SK-N-SH (cell line): ENCODE results near the gene MACROD2. TPM values are rescaled to one million over a fixed set of nuclear protein-coding genes. Genes with fewer than 3 reads are reported as not detected.

Experiments used
- CTCF ChIA-PET: fragments of 300-600, 350-600 bp; formaldehyde crosslinking; extraction: SDS; loops from one replicate; lab custom pipeline; 2021; lab: Yijun Ruan, JAX
- POLR2A ChIA-PET: fragments of 350-600 bp; sonication (Branson Sonifier 250); formaldehyde crosslinking; extraction: SDS; loops from one replicate; lab custom pipeline; 2020; ENCODE audit warnings: antibody characterized with exemption, inconsistent platforms; lab: Yijun Ruan, JAX
- DNase-seq: peaks from one replicate; pipeline ENCODE4 v3.0.0; 2012
- H2AFZ ChIP-seq: fragments of 200-600 bp; sonication (generic); 2 replicates; pipeline ENCODE4 v1.8.1; 2016; ENCODE audit warnings: antibody characterized with exemption, mild to moderate bottlenecking, low read depth
- H3F3A ChIP-seq: fragments of 200-600 bp; sonication (generic); replicated peaks from 2 replicates; pipeline ENCODE3; 2016; ENCODE audit warnings: antibody characterized with exemption, mild to moderate bottlenecking; ENCODE audit not compliant: insufficient read depth
- H3K27ac ChIP-seq, 2 experiments: fragments of 200-500 bp in 1 of 2; fragments of 200-600 bp in 1 of 2; sonication (Bioruptor generic) in 1 of 2; sonication (generic), shearing (Covaris generic) in 1 of 2; 2 replicates each; pipeline versions ENCODE4 v1.5.1 to v1.6.1; 2014 to 2016; ENCODE audit warnings: low read depth in 2 of 2, inconsistent platforms in 1 of 2, low read length in 1 of 2, mild to moderate bottlenecking in 1 of 2, mixed read lengths in 1 of 2
- H3K27me3 ChIP-seq: fragments of 200-600 bp; sonication (generic), shearing (Covaris generic); 2 replicates; pipeline ENCODE4 v1.6.1; 2016; ENCODE audit warnings: mixed run types; ENCODE audit not compliant: insufficient read depth
- H3K36me3 ChIP-seq, 2 experiments: fragments of 200-500 bp in 1 of 2; fragments of 200-600 bp in 1 of 2; sonication (Bioruptor generic) in 1 of 2; sonication (generic) in 1 of 2; replicated peaks in 1 of 2; 2 replicates each; pipeline versions ENCODE3 to v1.5.1; 2014 to 2016; ENCODE audit warnings: low read length in 1 of 2, mild to moderate bottlenecking in 1 of 2; ENCODE audit not compliant: insufficient read depth in 2 of 2, control insufficient read depth in 1 of 2
- H3K4me1 ChIP-seq, 2 experiments: fragments of 200-500 bp in 1 of 2; fragments of 200-600 bp in 1 of 2; sonication (Bioruptor generic) in 1 of 2; sonication (generic), shearing (Covaris generic) in 1 of 2; 2 replicates each; pipeline versions ENCODE4 v1.5.1 to v1.6.1; 2014 to 2016; ENCODE audit warnings: low read depth in 1 of 2, low read length in 1 of 2, mixed run types in 1 of 2; ENCODE audit not compliant: insufficient read depth in 2 of 2, control insufficient read depth in 1 of 2
- H3K4me2 ChIP-seq: fragments of 200-600 bp; sonication (generic), shearing (Covaris generic); 2 replicates; pipeline ENCODE4 v1.6.1; 2017; ENCODE audit warnings: mixed run types
- H3K4me3 ChIP-seq, 2 experiments: fragments of 200-500 bp in 1 of 2; fragments of 200-600 bp in 1 of 2; sonication (Bioruptor generic) in 1 of 2; sonication (generic), shearing (Covaris generic) in 1 of 2; 2 replicates each; pipeline versions ENCODE4 v1.5.1 to v1.8.1; 2014 to 2016; ENCODE audit warnings: low read depth in 2 of 2, inconsistent platforms in 1 of 2, low read length in 1 of 2, mild to moderate bottlenecking in 1 of 2, mixed read lengths in 1 of 2, moderate library complexity in 1 of 2
- H3K79me2 ChIP-seq: fragments of 200-600 bp; sonication (generic); 2 replicates; pipeline ENCODE4 v1.8.1; 2017; ENCODE audit warnings: mild to moderate bottlenecking; ENCODE audit not compliant: insufficient read depth
- H3K9ac ChIP-seq: fragments of 200-600 bp; sonication (generic); 2 replicates; pipeline ENCODE4 v1.6.1; 2017; ENCODE audit warnings: mixed run types
- H3K9me2 ChIP-seq: fragments of 200-600 bp; sonication (generic); 2 replicates; pipeline ENCODE4 v1.6.1; 2017; ENCODE audit warnings: mixed run types
- H3K9me3 ChIP-seq: fragments of 200-600 bp; sonication (generic); 2 replicates; pipeline ENCODE4 v1.6.1; 2017; ENCODE audit warnings: mixed run types, mild to moderate bottlenecking, moderate library complexity
- H4K20me1 ChIP-seq: fragments of 200-600 bp; sonication (generic); 2 replicates; pipeline ENCODE4 v1.6.1; 2017; ENCODE audit warnings: mild to moderate bottlenecking, mixed run types; ENCODE audit not compliant: insufficient read depth
- CHD2 ChIP-seq: fragments of 150-350 bp; IDR thresholded peaks from 2 replicates; pipeline ENCODE4 v1.6.1; 2018; ENCODE audit warnings: low read length; ENCODE audit not compliant: partially characterized antibody
- FOSL2 ChIP-seq: IDR thresholded peaks from 2 replicates; pipeline ENCODE4 v1.4.0; 2012; ENCODE audit warnings: low read depth, mild to moderate bottlenecking, moderate library complexity, borderline replicate concordance
- FOXJ3 ChIP-seq: sonication (generic); formaldehyde crosslinking; IDR thresholded peaks from 2 replicates; pipeline ENCODE4 v1.5.1; 2020; ENCODE audit warnings: mild to moderate bottlenecking, missing genetic modification reagents
- FOXM1 ChIP-seq: IDR thresholded peaks from 2 replicates; pipeline ENCODE4 v1.4.0; 2012; ENCODE audit warnings: low read depth, mild to moderate bottlenecking
- JUND ChIP-seq: IDR thresholded peaks from 2 replicates; pipeline ENCODE4 v1.4.0; 2012
- NRF1 ChIP-seq: IDR thresholded peaks from 2 replicates; pipeline ENCODE4 v1.6.1; 2012; ENCODE audit warnings: low read depth, mild to moderate bottlenecking, low read length
- REST ChIP-seq: IDR thresholded peaks from 2 replicates; pipeline ENCODE4 v1.6.1; 2012; ENCODE audit warnings: mild to moderate bottlenecking, low read depth, low read length, moderate library complexity
- RXRA ChIP-seq: IDR thresholded peaks from 2 replicates; pipeline ENCODE4 v1.4.0; 2012; ENCODE audit warnings: low read depth, mild to moderate bottlenecking, borderline replicate concordance
- SIN3A ChIP-seq: IDR thresholded peaks from 2 replicates; pipeline ENCODE4 v1.6.1; 2012; ENCODE audit warnings: low read depth, mild to moderate bottlenecking, low read length, moderate library complexity, borderline replicate concordance
- WGBS: methylation state at CpG from one replicate; pipeline ENCODE4 v1.1.6; 2017; ENCODE audit warnings: low lambda C conversion rate; 5-methylcytosine and 5-hydroxymethylcytosine counted together
- polyA plus RNA-seq, 3 experiments: library from polyadenylated mRNA; depleted of rRNA; stranded (reverse); fragments of >200 nt; gene quantifications; 2 replicates each; pipeline ENCODE4 v1.2.3, GENCODE V29; 2012
- TF ChIP-seq, protein P1 (sequence below): fragments of 150-350 bp; IDR thresholded peaks from 2 replicates; pipeline ENCODE4 v1.6.1; 2017; ENCODE audit warnings: antibody characterized with exemption, low read length, low read depth, borderline replicate concordance

MACROD2 gene
- polyA plus RNA-seq, 1 of the 3 experiments (the other 2 are of a cell fraction), result 0.33 TPM

DNA sequence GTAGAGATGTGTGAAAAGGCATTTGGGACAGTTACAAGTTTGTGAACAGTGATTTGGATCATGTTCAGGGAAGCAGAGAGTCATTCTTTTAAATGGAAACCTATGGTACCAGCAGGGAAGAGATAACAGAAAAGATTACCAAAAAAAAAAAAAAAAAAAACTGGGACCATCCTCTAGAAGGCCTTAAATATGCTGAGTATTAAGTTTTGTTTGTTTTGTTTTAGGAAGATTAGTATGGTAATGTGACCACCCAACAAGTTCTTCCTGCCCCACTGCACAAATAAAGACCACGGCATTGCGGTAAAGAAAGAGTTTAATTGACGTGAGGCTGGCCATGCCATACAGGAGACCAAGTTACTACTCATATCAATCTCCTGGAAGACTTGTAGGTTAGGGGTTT, 1631.8 kb downstream of the MACROD2 start:
- Histone ChIP-seq H3K27me3 (no peaks in the 10 kb centered on the region), H3K79me2 (no peaks in the 10 kb centered on the region), H2AFZ (no peak overlapping the region), H3F3A (no peaks in the 10 kb centered on the region), H3K9me3 (no peaks in the 10 kb centered on the region), H3K27ac (no peak overlapping the region), H4K20me1 (no peaks in the 10 kb centered on the region), H3K9me2 (no peaks in the 10 kb centered on the region), H3K4me3 (no peak overlapping the region), H3K4me2 (no peak overlapping the region), H3K36me3 (no peaks in the 10 kb centered on the region), H3K9ac (no peak overlapping the region), H3K4me1 (no peaks in the 10 kb centered on the region)
- TF ChIP-seq SIN3A (no peak), RXRA (no peak), JUND (no peak), FOXJ3 (CRISPR knock-in tag) (no peak), CHD2 (no peak), NRF1 (no peak), FOXM1 (no peak)
- CTCF ChIA-PET, result no interaction called here
- POLR2A ChIA-PET, result no interaction called here
- no peak for DNase-seq
- WGBS, result 82% methylated on average over 3 of the region's 3 CpGs

DNA sequence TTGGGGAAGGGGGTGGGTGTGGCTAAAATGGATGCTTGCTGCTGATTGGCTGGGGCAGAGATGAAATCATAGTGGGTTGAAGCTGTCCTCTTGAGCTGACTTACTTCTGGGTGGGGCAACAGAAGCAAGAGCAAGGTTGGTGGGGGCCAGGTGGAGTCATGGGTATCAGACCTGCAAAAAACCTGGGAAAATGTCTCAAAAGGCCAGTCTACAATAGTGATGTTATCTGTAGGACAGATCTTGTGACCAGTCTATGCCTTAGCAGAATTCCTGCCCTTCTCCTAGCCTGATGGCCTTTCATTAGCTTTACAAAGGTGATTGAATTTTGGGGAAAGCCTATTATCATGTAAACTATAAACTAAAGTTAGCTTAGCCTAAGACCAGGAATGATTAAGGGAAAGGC, 1632.2 kb downstream of the MACROD2 start:
- Histone ChIP-seq H3K36me3 (no peaks in the 10 kb centered on the region), H2AFZ (no peak overlapping the region), H3K4me3 (no peak overlapping the region), H3K27ac (no peak overlapping the region), H3K9ac (no peak overlapping the region), H3K4me2 (no peak overlapping the region), H3K4me1 (no peaks in the 10 kb centered on the region), H3F3A (no peaks in the 10 kb centered on the region), H3K79me2 (no peaks in the 10 kb centered on the region), H3K9me2 (no peaks in the 10 kb centered on the region), H4K20me1 (no peaks in the 10 kb centered on the region), H3K27me3 (no peaks in the 10 kb centered on the region), H3K9me3 (no peaks in the 10 kb centered on the region)
- no peak for DNase-seq
- POLR2A ChIA-PET, result no interaction called here
- CTCF ChIA-PET, result interaction anchor here (2.1 kb wide), 1 partner anchor 27 kb away, joined by 7 read pairs; no protein-coding TSS in a partner anchor
- no peak for TF ChIP-seq FOSL2
- TF ChIP-seq SIN3A, result no peak
- TF ChIP-seq, protein P1, sequence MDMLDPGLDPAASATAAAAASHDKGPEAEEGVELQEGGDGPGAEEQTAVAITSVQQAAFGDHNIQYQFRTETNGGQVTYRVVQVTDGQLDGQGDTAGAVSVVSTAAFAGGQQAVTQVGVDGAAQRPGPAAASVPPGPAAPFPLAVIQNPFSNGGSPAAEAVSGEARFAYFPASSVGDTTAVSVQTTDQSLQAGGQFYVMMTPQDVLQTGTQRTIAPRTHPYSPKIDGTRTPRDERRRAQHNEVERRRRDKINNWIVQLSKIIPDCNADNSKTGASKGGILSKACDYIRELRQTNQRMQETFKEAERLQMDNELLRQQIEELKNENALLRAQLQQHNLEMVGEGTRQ, result no peak
- TF ChIP-seq NRF1, result no peak
- TF ChIP-seq REST, result no peak
- TF ChIP-seq CHD2, result no peak
